Hepatocyte (in vitro differentiated cells): ENCODE data around the gene TLR2. TPM values are rescaled to one million over a fixed set of nuclear protein-coding genes. Genes with fewer than 3 reads are reported as not detected.

Experiments
- DNase-seq: peaks from one replicate; pipeline ENCODE4 v3.0.0-alpha.2; 2016; ENCODE audit warnings: low spot score
- H2AFZ ChIP-seq: fragments of 200-600 bp; sonication (generic); 2 replicates; pipeline ENCODE4 v1.6.0; 2016; ENCODE audit warnings: antibody characterized with exemption, mild to moderate bottlenecking
- H3K27ac ChIP-seq: fragments of 200-600 bp; sonication (generic); 2 replicates; pipeline ENCODE4 v1.5.1; 2016; ENCODE audit warnings: mild to moderate bottlenecking
- H3K27me3 ChIP-seq: fragments of 200-600 bp; sonication (generic); 2 replicates; pipeline ENCODE4 v1.6.1; 2016
- H3K36me3 ChIP-seq: fragments of 200-600 bp; sonication (generic); replicated peaks from 2 replicates; pipeline ENCODE4 v1.5.1; 2016; ENCODE audit warnings: low read depth; ENCODE audit not compliant: insufficient read depth
- H3K4me1 ChIP-seq: fragments of 200-600 bp; sonication (generic); 2 replicates; pipeline ENCODE4 v1.5.1; 2016; ENCODE audit warnings: mild to moderate bottlenecking, moderate library complexity; ENCODE audit not compliant: insufficient read depth
- H3K4me2 ChIP-seq: fragments of 200-600 bp; sonication (generic); 2 replicates; pipeline ENCODE4 v1.6.0; 2016
- H3K4me3 ChIP-seq: fragments of 200-600 bp; sonication (generic); 2 replicates; pipeline ENCODE4 v1.5.1; 2016; ENCODE audit warnings: mild to moderate bottlenecking
- H3K79me2 ChIP-seq: fragments of 200-600 bp; sonication (generic); 2 replicates; pipeline ENCODE4 v1.6.0; 2017; ENCODE audit warnings: mild to moderate bottlenecking
- H3K9me2 ChIP-seq: fragments of 200-600 bp; sonication (generic); replicated peaks from 2 replicates; pipeline ENCODE4 v1.6.0; 2017; ENCODE audit warnings: mild to moderate bottlenecking; ENCODE audit not compliant: insufficient read depth
- H3K9me3 ChIP-seq: fragments of 200-600 bp; sonication (generic); 2 replicates; pipeline ENCODE4 v1.5.1; 2016; ENCODE audit warnings: low read depth, mild to moderate bottlenecking
- H4K20me1 ChIP-seq: fragments of 200-600 bp; sonication (generic); 2 replicates; pipeline ENCODE4 v1.6.0; 2016; ENCODE audit warnings: mild to moderate bottlenecking; ENCODE audit not compliant: insufficient read depth, poor library complexity, severe bottlenecking
- EZH2 ChIP-seq: fragments of 200-600 bp; sonication (generic); IDR thresholded peaks from 2 replicates; pipeline ENCODE4 v1.6.1; 2016; ENCODE audit warnings: antibody characterized with exemption, mild to moderate bottlenecking, borderline replicate concordance
- EZH2phosphoT487 ChIP-seq: fragments of 200-600 bp; sonication (generic); IDR thresholded peaks from one replicate; pipeline ENCODE4 v1.6.1; 2018; ENCODE audit warnings: antibody characterized with exemption, mild to moderate bottlenecking, low read depth, moderate library complexity; ENCODE audit not compliant: unreplicated experiment, severe bottlenecking
- WGBS: methylation state at CpG from one replicate; pipeline ENCODE4 v1.1.6; 2016; ENCODE audit warnings: low lambda C conversion rate; ENCODE audit errors: missing lambda C conversion rate; 5-methylcytosine and 5-hydroxymethylcytosine counted together
- polyA plus RNA-seq: library from polyadenylated mRNA; unstranded; fragments of >200 nt; fragmentation: Nextera tagmentation; extraction: Ambion mirVana; gene quantifications from 2 replicates; pipeline ENCODE4 v1.2.1, GENCODE V29; 2016
- total RNA-seq: library from RNA; depleted of rRNA; stranded (reverse); fragments of >200 nt; gene quantifications from 2 replicates; pipeline ENCODE4 v1.2.3, GENCODE V29; 2014
- TF ChIP-seq, protein P1 (sequence below): fragments of 200-600 bp; sonication (generic); IDR thresholded peaks from 2 replicates; pipeline ENCODE4 v1.5.1; 2016; ENCODE audit warnings: antibody characterized with exemption, mild to moderate bottlenecking; ENCODE audit not compliant: poor library complexity

The TLR2 gene
- total and polyA plus RNA-seq, 2 experiments from 2014 or later: 1.7 to 6.6 TPM

- TF ChIP-seq EZH2 (no peak), EZH2phosphoT487 (no peak)
- TF ChIP-seq, protein P1, sequence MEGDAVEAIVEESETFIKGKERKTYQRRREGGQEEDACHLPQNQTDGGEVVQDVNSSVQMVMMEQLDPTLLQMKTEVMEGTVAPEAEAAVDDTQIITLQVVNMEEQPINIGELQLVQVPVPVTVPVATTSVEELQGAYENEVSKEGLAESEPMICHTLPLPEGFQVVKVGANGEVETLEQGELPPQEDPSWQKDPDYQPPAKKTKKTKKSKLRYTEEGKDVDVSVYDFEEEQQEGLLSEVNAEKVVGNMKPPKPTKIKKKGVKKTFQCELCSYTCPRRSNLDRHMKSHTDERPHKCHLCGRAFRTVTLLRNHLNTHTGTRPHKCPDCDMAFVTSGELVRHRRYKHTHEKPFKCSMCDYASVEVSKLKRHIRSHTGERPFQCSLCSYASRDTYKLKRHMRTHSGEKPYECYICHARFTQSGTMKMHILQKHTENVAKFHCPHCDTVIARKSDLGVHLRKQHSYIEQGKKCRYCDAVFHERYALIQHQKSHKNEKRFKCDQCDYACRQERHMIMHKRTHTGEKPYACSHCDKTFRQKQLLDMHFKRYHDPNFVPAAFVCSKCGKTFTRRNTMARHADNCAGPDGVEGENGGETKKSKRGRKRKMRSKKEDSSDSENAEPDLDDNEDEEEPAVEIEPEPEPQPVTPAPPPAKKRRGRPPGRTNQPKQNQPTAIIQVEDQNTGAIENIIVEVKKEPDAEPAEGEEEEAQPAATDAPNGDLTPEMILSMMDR: no peak
- Histone ChIP-seq H3K36me3 (no peaks in the 10 kb centered on the region), H3K4me3 (no peak overlapping the region), H3K27me3 (no peaks in the 10 kb centered on the region), H3K9me3 (no peaks in the 10 kb centered on the region), H2AFZ (no peak overlapping the region), H4K20me1 (no peaks in the 10 kb centered on the region), H3K4me1 (no peaks in the 10 kb centered on the region), H3K4me2 (no peak overlapping the region), H3K27ac (no peak overlapping the region), H3K79me2 (no peaks in the 10 kb centered on the region), H3K9me2 (no peaks in the 10 kb centered on the region)
- DNase-seq: no peak
- WGBS: 96% methylated on average over 1 of the region's 1 CpG
Measured at GRCh38 chr4:153645183-153645582, 38.9 kb upstream of the TLR2 start.

DNA sequence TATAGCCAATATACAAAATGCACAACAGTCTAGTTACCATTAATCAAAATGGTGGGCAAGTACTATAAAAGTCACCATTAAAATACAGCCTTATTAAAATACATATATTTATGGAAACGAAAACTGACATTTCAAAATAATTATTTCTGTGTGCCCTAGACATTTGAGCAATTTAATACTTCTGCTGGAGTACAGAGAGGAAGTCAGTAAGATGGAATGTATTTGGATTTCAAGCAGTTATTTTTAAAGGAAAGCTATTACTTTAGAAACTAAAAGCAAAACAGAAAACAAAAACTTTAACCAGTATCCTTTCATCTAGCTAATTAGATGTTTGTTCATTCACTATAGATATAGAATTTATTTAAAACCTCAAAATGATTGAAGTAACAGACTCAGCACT, 37.8 kb upstream of the TLR2 start:
- H4K20me1 ChIP-seq: no peaks in the 10 kb centered on the region
- DNase-seq: no peak
- H3K79me2 ChIP-seq: no peaks in the 10 kb centered on the region
- WGBS: 70% methylated on average over 1 of the region's 1 CpG
- H3K36me3 ChIP-seq: no peaks in the 10 kb centered on the region
- H3K4me2 ChIP-seq: no peak overlapping the region
- H3K9me2 ChIP-seq: no peaks in the 10 kb centered on the region
- no peak overlapping the region for H3K4me3 ChIP-seq
- H3K4me1 ChIP-seq: no peaks in the 10 kb centered on the region
- no peak overlapping the region for H2AFZ ChIP-seq
- H3K27ac ChIP-seq: no peak overlapping the region
- TF ChIP-seq, protein P1: no peak
- TF ChIP-seq EZH2 (no peak), EZH2phosphoT487 (no peak)
- no peaks in the 10 kb centered on the region for H3K9me3 ChIP-seq
- no peaks in the 10 kb centered on the region for H3K27me3 ChIP-seq

DNA sequence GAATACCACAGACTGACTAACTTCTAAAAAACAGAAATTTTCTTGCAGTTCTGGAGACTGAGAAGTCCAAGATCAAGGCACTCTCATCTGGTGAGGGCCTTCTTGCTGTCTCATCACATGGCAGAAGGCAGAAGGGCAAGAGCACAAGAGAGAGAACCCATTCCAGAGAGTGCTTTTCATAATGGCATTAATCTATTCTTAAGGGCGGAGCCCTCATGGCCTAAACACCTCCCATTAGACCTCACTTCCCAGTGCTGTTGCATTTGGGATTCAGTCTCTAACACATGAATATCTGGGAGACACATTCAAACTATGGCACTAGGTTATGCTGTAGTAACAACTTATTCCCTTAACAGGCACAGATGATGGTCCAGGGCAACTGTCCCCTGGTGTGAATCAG, 37.1 kb upstream of the TLR2 start:
- Histone ChIP-seq H3K27me3 (no peaks in the 10 kb centered on the region), H4K20me1 (no peaks in the 10 kb centered on the region), H3K9me2 (no peaks in the 10 kb centered on the region), H3K4me1 (no peaks in the 10 kb centered on the region), H3K36me3 (no peaks in the 10 kb centered on the region), H3K4me3 (no peak overlapping the region), H2AFZ (no peak overlapping the region), H3K27ac (no peak overlapping the region), H3K9me3 (no peaks in the 10 kb centered on the region), H3K79me2 (no peaks in the 10 kb centered on the region), H3K4me2 (no peak overlapping the region)
- 93% methylated on average over 1 of the region's 1 CpG for WGBS
- no peak for DNase-seq
- no peak for TF ChIP-seq EZH2phosphoT487
- TF ChIP-seq, protein P1: no peak

- TF ChIP-seq EZH2 (no peak), EZH2phosphoT487 (no peak)
- TF ChIP-seq, protein P1: no peak
- no peak overlapping the region for H3K27ac ChIP-seq
- no peaks in the 10 kb centered on the region for H3K9me3 ChIP-seq
- H3K4me3 ChIP-seq: no peak overlapping the region
- no peaks in the 10 kb centered on the region for H3K79me2 ChIP-seq
- WGBS: 67% methylated on average over 4 of the region's 4 CpGs
- H3K36me3 ChIP-seq: no peaks in the 10 kb centered on the region
- H4K20me1 ChIP-seq: no peaks in the 10 kb centered on the region
- H2AFZ ChIP-seq: no peak overlapping the region
- no peaks in the 10 kb centered on the region for H3K9me2 ChIP-seq
- no peak overlapping the region for H3K4me2 ChIP-seq
- H3K27me3 ChIP-seq: no peaks in the 10 kb centered on the region
- no peak for DNase-seq
- no peaks in the 10 kb centered on the region for H3K4me1 ChIP-seq
Measured at GRCh38 chr4:153647975-153648374, 36.1 kb upstream of the TLR2 start.
